SH-SY5Y (cell line): ENCODE results near the gene KLHL20.

Source experiments
- GATA2 ChIP-seq: IDR thresholded peaks from 2 replicates; pipeline ENCODE4 v1.6.1; 2011; ENCODE audit warnings: mild to moderate bottlenecking, low read depth, low read length
- GATA3 ChIP-seq: IDR thresholded peaks from 2 replicates; pipeline ENCODE4 v1.6.1; 2011; ENCODE audit warnings: low read depth, mild to moderate bottlenecking, low read length, moderate library complexity

The KLHL20 gene

DNA sequence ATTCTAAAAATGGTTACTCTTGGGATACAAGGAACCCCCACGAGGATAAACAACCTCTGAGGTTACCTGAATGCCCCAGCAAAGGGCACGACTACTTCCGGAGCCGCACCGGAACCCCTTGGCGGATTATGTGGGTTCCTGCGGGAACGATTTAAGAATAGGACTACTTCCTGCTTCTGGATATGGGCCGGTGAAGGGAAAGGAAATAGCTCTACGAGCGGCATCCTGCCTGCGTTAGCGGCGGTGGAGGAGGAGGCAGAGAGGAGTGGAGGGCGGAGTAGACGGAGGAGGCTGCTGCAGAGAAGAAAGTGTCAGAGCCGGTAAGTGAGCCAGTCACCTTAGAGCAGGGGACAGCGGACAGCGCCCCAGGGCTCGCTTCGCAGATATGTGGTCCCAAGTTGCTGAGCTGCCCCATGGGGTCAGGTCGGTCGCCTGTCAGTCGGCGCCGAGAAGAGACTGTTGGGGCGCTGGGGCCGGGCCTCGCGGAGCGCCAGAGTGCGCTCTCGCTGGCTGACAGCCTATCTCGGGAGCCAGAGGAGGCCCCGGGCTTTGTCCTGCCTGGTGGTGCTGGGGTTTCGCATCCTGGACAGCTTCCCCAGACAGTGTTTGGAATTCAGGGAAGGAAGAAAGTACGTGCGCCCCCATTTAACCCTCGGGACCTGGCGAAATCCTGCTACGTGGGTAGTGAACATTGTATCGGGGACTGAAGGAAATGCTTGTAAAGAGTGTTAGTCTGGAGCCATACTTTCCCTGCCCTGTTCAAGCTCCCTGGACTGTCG is at the start of gene KLHL20:
Gene KLHL20 (plus strand): TSS at position 223 of the 779 bp plus-strand sequence. CDS start 1,063 bp downstream, outside the sequence.
- TF ChIP-seq GATA3 (no peak), GATA2 (no peak)

- TF ChIP-seq GATA2, result no peak
- no peak for TF ChIP-seq GATA3
Measured at GRCh38 chr1:173666646-173667045, 48.1 kb upstream of the KLHL20 start.

GRCh38 chr1:173669491-173669941 is 45.3 kb upstream of the KLHL20 start, which contains the start of gene ANKRD45:
ANKRD45 (minus strand) TSS chr1:173669851; CDS start chr1:173659418, 10,433 bp downstream.
- TF ChIP-seq GATA2 (no peak), GATA3 (no peak)

DNA sequence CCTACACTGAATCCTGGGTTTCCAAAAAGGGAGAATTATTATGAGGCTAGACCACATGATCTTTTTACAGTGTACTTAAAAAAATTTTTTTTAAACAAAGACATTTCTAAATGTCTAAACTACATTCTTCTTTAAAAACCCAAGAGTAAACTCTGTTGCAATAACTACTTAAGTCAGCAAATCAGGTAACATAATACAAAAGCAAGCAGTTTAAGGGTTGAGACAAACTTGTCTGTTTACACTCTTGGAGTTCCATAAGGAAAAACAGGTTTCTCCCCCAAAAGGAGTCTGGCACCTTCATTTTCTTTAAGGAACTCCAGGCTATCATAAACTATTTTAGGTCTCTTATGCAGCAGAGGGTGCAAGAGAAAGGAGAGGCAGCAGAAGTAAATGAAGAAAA is 32.6 kb upstream of the KLHL20 start:
- no peak for TF ChIP-seq GATA2
- TF ChIP-seq GATA3, result no peak

- TF ChIP-seq GATA2, result no peak
- TF ChIP-seq GATA3, result no peak
Measured at GRCh38 chr1:173688300-173688699, 26.5 kb upstream of the KLHL20 start.

DNA sequence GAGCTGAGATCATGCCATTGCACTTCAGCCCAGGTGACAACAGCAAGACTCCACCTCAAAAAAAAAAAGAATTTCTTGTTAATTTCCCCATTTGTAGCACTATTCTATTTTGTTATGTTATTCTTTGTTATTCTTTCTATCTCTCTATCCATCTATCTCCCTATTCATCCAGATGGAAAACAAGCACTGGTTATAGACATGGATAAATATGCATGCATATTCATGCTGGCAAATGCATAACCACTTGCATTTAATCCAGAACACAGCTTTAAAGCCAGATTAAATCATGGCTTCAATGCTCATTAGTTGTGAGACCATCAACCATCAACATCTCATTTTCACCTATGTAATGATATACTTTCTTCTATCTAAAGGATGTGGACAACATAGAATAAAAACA is 21.5 kb upstream of the KLHL20 start:
- no peak for TF ChIP-seq GATA3
- no peak for TF ChIP-seq GATA2

- TF ChIP-seq GATA2 (no peak), GATA3 (no peak)
Measured at GRCh38 chr1:173702736-173703135, 12.0 kb upstream of the KLHL20 start.

DNA sequence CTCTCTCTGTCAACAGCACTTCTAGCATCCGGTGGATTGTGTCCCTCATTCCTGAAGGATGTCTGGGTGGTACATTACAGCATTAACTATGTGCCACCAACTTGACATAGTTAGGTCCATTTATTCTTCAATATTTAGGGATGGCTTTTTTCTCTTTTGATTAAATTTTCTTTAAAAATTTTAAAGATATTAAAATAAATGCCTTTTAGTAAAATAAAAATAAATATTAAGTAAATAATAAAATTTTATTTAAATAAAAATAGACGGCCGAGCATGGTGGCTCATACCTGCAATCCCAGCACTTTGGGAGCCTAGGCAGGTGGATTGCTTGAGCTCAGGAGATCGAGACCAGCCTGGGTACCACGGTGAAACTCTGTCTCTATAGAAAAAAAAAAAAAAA is 9.7 kb upstream of the KLHL20 start:
- TF ChIP-seq GATA3 (no peak), GATA2 (no peak)

DNA sequence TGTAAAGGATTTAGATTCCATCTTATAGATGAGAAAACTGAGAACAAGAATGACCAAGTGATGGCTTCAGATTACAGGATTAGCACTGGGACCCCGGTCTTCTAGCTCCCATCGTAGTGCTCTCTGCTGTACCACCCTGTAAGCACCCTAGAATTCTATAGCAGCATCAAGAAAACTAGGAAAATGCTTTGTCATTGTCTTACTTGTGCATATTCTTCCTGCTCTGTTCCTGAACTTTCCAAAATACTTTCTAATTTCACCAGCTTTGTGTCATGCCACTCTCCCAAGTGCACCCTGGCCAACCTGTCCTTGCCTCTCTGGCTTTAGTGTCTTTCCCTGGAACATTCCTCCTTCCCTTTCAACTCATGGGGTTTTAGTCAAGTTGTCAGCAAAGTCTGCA is 6.0 kb upstream of the KLHL20 start:
- TF ChIP-seq GATA3 (no peak), GATA2 (no peak)

DNA sequence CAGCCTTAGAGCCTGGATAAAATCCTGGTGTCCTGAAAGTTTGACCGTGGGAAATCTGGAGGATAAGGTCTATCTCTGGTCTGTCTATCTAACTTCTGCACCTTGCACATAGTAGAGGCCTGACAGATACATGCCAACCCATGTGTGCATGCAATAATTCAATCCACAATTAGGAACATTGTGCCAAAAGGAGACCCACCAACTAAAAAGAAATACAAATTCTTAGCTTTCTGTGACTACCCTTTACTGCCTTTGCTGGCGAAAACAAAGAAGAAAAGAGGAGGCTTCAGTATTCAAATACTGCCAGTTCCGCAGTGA is 381 bp upstream of the KLHL20 start:
- TF ChIP-seq GATA3, result no peak
- TF ChIP-seq GATA2, result no peak

- TF ChIP-seq GATA3 (no peak), GATA2 (no peak)
Measured at GRCh38 chr1:173715538-173715844, 710 bp downstream of the KLHL20 start.

DNA sequence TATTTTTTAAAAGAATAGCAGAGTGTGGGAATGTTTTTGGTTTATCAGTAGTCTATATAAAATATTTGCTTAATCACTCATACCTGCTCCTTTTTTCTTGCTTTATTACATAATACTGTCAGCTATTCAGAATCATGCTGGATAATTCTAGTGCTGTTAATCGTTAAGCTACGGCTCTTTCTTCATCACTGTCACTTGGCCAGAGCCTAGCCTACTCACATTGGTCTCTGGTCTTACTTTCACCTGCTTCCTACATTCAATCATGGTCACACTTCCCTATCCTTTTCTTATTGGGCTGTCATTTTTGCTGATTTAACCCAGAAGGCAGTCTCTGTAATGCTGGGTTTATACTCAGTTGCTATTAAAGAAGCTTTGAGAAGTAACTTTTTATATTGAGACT is 2.5 kb downstream of the KLHL20 start:
- TF ChIP-seq GATA3, result no peak
- TF ChIP-seq GATA2, result no peak

DNA sequence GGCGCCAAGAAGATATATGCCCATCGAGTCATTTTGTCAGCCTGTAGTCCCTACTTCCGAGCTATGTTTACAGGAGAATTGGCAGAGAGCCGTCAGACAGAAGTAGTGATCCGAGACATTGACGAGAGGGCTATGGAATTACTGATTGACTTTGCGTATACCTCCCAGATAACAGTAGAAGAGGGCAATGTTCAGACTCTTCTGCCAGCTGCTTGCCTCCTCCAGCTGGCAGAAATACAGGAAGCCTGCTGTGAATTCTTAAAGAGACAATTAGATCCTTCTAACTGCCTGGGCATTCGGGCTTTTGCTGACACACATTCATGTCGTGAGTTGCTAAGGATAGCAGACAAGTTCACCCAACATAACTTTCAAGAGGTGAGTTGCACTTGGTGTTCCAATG is 19.1 kb downstream of the KLHL20 start:
- TF ChIP-seq GATA3 (no peak), GATA2 (no peak)

- TF ChIP-seq GATA3, result no peak
- TF ChIP-seq GATA2, result no peak
Measured at GRCh38 chr1:173742203-173742886, 27.6 kb downstream of the KLHL20 start.

- TF ChIP-seq GATA3 (no peak), GATA2 (no peak)
Measured at GRCh38 chr1:173744651-173745050, 29.9 kb downstream of the KLHL20 start.

- TF ChIP-seq GATA3 (no peak), GATA2 (no peak)
Measured at GRCh38 chr1:173749137-173749536, 34.4 kb downstream of the KLHL20 start.

GRCh38 chr1:173753830-173754229 is 39.0 kb downstream of the KLHL20 start:
- TF ChIP-seq GATA2 (no peak), GATA3 (no peak)

DNA sequence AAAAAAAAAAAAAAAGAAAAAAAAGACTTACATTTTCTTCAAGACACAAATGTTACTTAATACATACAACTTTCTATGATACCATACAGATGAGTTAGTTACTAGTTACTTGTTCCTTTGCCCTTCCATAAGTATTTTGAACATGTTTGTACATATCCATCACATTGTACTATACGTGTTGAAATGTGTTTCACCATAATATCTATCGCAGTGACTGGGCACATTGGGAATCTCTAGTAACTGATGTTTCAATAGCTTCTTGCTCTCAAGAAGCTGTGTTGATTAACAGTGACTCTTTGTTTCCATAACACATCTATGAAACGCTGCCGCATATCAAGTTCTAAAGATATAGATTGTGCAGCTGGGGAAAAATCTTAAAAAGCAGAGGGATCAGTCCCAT is 42.9 kb downstream of the KLHL20 start:
- no peak for TF ChIP-seq GATA3
- TF ChIP-seq GATA2, result no peak
